HL-60/S4 treated with phorbol 12-myristate 13-acetate at 8.2 ng/mL for 4 days and 3 days (cell line): ENCODE data around the gene NCKAP5.
"Not testable (repeated sequence)": the region's sequence is repeated elsewhere in the genome, so short reads cannot be mapped to it uniquely, and the experiment has no call there.

Source experiments
- in situ Hi-C: fragments of 300-500 bp; cut with MboI; formaldehyde crosslinking; loops from 2 replicates; pipeline ENCODE4 v1.15.0; 2022; ENCODE audit warnings: low sequenced_read_pairs

NCKAP5 gene

DNA sequence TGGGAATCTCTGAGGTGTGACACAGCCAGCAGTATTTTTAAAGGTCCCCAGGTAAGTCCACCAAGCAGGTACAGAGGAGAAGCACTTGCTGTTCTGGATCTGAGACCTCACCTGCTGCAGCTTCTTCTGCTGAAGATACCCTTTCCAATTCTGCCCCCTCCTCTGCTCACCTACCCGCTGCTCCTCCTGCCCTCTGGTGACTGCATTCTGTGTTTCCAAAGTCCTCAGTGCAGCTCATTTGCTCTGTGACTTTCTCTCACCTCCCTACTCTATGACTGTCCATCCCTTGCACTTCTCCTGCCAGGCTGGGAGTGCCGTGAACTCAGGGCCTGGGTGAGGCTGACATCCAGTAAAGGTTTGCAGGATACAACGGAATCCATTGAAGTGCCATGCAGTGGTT, 693.1 kb downstream of the NCKAP5 start:
- in situ Hi-C loops: no loop called here

- in situ Hi-C loops: no loop called here
Measured at GRCh38 chr2:132873738-132874137, 694.5 kb downstream of the NCKAP5 start.

DNA sequence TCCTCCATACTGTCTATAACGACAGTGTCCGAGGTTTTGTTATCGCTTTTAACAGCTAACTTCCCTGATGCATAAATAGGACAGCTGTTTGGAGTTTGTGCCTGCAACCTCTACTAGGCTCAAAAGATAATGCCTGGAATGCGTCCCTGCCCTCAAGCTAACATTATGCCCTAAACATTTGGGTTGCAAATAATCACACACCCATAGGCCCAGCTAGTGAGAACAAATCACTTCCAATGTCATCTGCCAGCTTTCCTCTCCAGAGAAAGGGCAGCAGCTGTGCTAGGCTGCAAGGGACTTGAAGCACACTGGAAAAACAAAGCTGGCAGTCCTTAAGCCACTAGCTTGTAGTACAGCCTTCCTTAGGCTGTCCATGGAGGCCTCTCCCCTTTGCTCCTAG, 696.4 kb downstream of the NCKAP5 start:
- in situ Hi-C loops: no loop called here

GRCh38 chr2:132863961-132864360, 704.3 kb downstream of the NCKAP5 start:
- in situ Hi-C loops: no loop called here

DNA sequence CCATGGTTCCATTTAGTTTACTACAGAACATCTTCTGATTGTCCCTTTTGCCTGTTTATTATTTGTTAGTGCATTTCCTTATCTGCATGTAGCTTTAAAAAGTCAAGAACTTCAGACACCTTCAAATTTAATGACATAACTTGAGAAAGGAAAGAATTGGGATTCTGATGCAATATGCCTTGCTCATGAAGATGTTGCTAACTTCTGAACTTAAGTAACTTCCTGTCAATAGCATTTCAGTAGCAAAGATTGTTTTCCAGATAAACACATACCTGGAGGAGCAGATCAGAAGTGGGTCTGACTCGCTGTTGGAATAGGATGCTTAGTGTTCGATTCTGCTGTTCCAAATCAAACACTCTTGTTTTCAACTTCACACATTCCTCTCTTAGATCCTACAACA, 708.0 kb downstream of the NCKAP5 start:
- in situ Hi-C loops: no loop called here

GRCh38 chr2:132859590-132859989, 708.7 kb downstream of the NCKAP5 start:
- in situ Hi-C loops: no loop called here

- in situ Hi-C loops: no loop called here
Measured at GRCh38 chr2:132857319-132857718, 710.9 kb downstream of the NCKAP5 start.

- in situ Hi-C loops: no loop called here
Measured at GRCh38 chr2:132850688-132851087, 717.6 kb downstream of the NCKAP5 start.

GRCh38 chr2:132849118-132849517, 719.1 kb downstream of the NCKAP5 start:
- in situ Hi-C loops: no loop called here

DNA sequence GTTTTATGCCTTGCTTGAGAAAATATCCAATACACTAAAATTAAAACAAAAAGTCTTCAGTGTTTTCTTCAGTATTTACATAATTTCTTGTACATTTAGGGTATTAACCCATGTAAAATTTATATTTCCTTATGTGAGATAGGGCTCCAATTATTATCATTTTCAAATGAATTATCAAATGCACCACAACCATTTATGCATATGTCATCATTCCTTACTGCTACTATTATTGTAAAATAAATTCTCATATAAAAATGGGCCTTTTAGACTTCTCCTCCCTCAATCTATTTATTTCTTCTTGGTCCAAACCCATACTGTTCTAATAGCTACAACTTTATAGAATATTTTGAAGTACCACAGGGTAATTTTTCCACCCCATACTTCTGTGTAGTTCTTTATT, 722.9 kb downstream of the NCKAP5 start:
- in situ Hi-C loops: no loop called here

GRCh38 chr2:132844585-132844984, 723.7 kb downstream of the NCKAP5 start:
- in situ Hi-C loops: no loop called here

DNA sequence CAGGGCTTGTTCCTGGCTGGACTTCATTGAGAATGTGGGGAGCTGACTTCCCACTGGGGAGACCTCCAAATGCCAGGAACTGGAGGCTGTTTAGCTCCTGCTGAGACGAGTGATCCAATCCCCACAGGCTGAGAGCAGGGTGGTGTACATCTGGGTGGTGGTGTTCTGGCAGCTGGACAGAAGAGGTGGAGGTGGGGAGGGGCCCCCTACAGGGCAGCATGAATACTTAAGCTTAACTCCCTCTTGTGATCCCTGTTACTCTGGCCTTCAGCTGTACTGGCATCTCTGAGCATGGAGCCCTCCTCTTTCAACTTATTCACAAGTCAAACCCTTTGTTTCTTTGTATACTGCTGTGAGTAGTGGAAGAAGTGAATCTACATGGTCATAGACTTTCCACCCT, 730.5 kb downstream of the NCKAP5 start:
- in situ Hi-C loops: no loop called here

GRCh38 chr2:132830321-132830827, 737.9 kb downstream of the NCKAP5 start:
- in situ Hi-C loops: no loop called here

DNA sequence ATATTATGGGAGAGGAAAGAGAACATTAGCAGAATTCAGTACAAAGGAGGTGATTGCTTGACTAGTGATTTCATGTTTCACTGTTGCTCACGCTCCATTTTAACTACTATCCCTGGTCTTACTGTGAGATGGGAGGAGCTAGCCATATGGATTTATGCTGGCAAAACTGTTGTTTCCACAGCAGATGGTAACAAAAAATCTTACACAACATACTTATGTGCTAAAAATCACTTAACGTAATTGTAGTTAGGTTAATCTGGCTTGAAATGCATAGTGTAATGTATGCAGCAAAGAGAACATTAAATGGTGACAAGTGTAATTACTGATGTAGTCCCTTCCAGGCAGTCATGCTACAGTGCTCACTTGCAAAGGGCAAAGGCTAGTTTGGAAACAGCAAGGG, 742.7 kb downstream of the NCKAP5 start:
- in situ Hi-C loops: no loop called here

DNA sequence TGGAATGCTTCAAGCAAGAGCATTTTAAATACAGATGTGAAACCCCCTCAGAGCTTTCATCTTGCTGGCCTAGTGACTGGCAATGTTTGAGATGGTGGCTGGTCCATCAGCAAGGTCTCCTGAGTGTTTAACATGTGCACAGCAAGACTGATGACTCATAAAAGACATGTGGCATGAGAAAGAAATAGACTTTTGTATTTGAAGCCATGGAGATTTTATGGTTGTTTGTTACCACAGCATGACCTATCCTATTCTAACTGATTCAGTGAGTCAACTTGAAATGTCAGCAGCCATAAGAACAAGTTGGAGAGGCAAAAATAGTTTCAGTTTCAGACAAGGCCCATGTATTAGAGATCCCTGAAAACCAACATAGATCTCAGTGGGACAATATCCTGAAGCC, 743.5 kb downstream of the NCKAP5 start:
- in situ Hi-C loops: no loop called here

DNA sequence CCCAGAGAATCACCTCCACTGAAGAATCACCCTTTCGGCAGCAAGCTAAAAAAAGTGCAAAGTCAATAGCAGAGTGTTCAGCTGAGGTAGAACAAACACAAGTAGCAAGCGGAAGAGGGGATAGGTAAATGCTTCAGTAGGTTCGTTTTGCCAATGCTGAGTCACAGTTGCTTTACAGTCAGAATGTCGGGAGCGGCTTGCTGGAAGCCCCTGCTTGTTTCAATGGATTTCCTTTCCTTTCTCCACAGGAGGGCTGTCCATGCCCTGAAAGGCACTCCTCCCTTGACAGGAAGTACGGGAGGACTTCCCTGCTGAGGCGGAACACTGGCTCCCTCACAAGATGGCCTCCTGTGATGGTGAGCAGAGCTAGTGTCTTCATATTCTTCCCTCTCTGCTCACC, 752.0 kb downstream of the NCKAP5 start:
- in situ Hi-C loops: no loop called here

- in situ Hi-C loops: no loop called here
Measured at GRCh38 chr2:132815516-132815915, 752.7 kb downstream of the NCKAP5 start.

- in situ Hi-C loops: no loop called here
Measured at GRCh38 chr2:132814651-132815050, 753.6 kb downstream of the NCKAP5 start.

GRCh38 chr2:132813422-132813821, 754.8 kb downstream of the NCKAP5 start:
- in situ Hi-C loops: no loop called here

DNA sequence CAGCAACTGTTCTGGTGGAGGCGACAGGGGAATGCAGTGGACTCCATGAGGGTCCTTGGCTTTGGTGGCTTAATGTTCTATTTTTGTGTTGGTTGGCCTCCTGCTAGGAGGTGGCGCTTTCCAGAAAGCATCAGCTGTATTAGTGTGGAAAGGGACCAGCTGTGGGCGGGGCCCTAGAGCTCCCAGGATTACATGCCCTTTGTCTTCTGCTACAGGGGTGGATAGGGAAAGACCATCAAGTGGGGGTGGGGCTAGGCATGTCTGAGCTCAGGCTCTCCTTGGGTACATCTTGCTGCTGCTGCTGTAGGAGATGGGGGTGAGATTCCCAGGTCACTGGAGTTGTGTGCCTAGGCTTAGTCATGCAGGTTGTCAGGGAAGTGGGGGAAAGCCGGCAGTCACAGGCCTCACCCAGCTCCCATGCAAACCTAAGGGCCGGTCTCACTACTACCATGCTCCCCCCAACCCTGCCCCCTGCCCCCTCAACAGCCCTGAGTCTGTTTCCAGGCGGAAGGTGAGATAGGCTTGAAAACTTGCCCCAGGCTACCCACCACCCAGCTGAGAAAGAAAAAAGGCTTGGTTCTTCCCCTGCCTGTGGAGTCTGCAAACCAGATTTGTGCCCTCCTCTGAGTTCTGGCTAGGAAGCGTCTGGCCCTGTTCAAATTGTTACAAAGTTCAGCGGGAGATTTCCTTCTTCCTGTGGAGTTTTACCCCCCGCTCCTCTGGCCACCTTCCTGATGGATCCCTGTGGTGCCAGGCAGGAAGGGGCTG, 756.9 kb downstream of the NCKAP5 start:
- in situ Hi-C loops: no loop called here

DNA sequence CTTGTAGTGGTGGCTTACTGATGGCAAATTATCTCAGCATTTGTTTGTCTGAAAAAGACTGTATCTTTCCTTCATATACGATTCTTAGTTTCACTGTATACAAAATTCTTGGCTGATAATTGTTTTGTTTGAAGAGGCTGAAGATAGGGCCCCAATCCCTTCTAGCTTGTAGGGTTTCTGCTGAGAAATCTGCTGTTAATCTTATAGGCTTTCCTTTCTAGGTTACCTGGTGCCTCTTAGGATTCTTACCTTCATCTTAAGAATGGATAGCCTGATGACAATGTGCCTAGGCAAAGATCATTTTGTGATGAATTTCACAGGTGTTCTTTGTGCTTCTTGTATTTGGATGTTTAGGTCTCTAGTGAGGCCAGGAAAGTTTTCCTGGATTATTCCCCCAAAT, 758.3 kb downstream of the NCKAP5 start:
- in situ Hi-C loops: not testable (repeated sequence)

GRCh38 chr2:132804051-132804450, 764.2 kb downstream of the NCKAP5 start:
- in situ Hi-C loops: no loop called here

DNA sequence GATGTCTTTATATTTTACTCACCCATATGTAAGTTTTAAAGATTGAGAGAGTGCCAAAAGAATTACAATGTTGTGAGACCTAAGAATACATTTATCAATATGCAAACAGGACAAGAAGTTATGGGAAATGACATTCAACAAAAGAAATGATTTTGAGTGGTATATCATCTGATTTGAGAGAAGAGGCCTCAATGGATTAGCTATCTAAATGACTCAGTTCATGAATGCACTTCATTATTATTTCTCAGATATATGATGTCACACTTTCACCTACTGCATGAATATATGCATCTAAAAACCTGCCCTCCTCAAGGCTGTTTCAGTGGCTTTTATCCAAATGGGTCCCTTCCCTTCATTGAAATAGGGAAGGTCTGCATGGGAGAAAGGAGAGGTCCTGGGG, 769.9 kb downstream of the NCKAP5 start:
- in situ Hi-C loops: no loop called here
